ENCODE measurements around the gene CCDC197. TPM values are rescaled to one million over a fixed set of nuclear protein-coding genes. Genes with fewer than 3 reads are reported as not detected.
A peak's percentile ranks its signal among the peaks of the same experiment; 100 is the strongest.

The CCDC197 gene
- total RNA-seq, result under 1 TPM in 1 of 2 experiments, not detected in 1; 0.14 TPM

DNA sequence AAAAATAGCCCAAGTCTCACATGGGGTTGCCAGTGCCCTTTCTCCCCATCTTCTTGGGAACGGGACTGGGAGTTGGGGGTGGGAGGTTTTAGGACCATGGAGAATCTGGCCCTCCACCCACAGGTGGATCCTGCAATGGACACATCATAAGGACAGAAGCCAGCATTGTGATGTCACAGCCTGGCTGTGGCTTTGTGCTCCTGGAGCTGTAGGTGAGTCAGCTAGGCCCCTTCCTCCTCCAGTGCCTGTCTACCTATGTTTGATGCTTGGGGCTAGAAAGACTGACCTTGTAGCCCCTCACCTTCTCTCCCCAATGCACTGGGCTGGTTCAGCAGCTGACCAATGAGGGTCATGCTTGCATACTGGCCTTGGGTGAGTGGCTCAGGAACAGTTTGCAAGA is at the start of gene CCDC197:
Gene CCDC197, plus strand, starts transcription at position 220 of the 400 bp plus-strand sequence. CDS start 831 bp downstream, outside the sequence.
- no peak within 1 kb of the TSS for H3K27ac Mint-ChIP-seq
- ATAC-seq, result no peak
- H3K9me3 Mint-ChIP-seq (ENCODE audit: low read depth), result no peaks in the 10 kb centered on the region
- peak; percentile 54 for DNase-seq
- no peaks in the 10 kb centered on the region for H3K36me3 Mint-ChIP-seq
- CTCF ChIA-PET, result interaction anchor here (0.7 to 12.9 kb wide), 9 partner anchors 14 to 184 kb away, joined by 3 to 297 read pairs (median 3); partner anchors contain the start of gene ASB2
- H3K4me1 Mint-ChIP-seq, result peaks cover 47% of the 10 kb centered on the region
- H3K4me3 Mint-ChIP-seq, result no peak within 1 kb of the TSS
- H3K27me3 Mint-ChIP-seq, result no peaks in the 10 kb centered on the region

DNA sequence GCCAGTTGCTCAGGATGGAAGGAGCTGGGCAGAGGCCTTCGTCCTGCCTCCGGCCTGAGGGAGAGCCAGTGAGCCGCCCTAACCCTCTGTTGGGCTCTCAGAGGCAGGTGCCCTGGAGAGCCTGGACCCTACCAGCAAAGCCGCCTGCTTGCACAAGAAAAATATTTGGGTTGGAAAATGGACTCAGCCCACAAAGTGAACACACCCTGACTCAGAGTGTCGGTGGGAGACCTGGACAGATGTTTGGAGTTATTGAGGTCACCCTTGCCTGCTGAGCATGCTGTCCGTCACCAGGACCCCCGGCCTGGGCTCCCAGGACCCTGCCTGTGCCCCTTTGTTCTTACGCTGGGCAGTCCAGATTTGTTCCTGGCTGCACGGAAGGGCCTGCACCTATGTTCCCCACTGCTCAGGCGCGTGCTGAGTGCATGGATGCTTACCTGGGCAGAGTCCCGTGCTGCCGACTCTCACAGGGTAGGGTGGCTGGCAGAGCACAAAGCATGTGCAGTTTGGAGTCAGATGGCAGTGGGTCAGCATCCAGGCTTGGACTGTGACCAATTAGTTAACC is 47.5 kb upstream of the CCDC197 start:
- Mint-ChIP-seq H3K4me1 (peaks cover 67% of the 10 kb centered on the region), H3K27ac (peak overlapping the region; percentile 54), H3K9me3 (ENCODE audit: low read depth) (no peaks in the 10 kb centered on the region), H3K4me3 (no peak overlapping the region), H3K27me3 (no peaks in the 10 kb centered on the region), H3K36me3 (peaks cover 76% of the 10 kb centered on the region)
- CTCF ChIA-PET, result interaction anchor here (1.3 to 17.4 kb wide), 4 partner anchors 10 to 52 kb away, joined by 3 to 309 read pairs (median 132); partner anchors contain the start of gene ASB2
- no peak for ATAC-seq
- DNase-seq, result no peak

DNA sequence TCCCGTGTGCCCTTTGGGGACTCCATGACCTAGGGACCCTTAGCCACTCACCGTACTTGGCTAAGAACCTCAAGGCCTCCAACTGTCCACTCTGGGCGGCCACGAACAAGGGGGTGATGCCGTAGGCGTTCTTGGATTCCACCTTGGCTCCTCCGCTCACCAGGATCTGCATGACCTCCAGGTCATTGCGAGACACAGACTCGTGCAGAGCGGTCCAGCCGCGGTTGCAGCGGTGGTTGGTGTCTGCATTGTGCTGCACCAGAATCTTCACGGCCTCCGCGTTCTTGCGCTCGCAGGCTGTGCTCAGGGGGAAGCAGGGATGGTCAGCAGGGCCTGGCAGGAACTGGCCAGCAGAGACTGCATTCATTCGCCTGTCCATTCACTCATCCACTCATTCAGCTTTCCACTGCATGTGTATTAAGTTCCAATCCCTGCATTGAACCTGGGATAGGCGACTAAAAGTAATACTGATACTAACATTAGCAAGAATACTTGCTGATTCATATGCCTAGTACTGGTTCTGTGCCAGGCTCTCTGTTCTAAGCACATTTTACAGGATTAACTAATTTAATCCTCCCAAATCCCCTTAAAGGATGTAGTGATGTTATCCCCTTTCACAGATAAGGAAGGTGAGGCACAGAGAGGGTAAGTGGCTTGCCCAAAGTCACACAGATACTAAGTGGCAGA is 46.0 kb upstream of the CCDC197 start:
- ATAC-seq, result no peak
- H3K27ac Mint-ChIP-seq, result peak overlapping the region; percentile 50
- no peak overlapping the region for H3K4me3 Mint-ChIP-seq
- no peaks in the 10 kb centered on the region for H3K9me3 Mint-ChIP-seq (ENCODE audit: low read depth)
- H3K36me3 Mint-ChIP-seq, result peaks cover 78% of the 10 kb centered on the region
- CTCF ChIA-PET, result interaction anchor here (1.0 to 17.4 kb wide), 7 partner anchors 12 to 85 kb away, joined by 3 to 309 read pairs (median 12); partner anchors contain the start of genes ASB2 and CCDC197
- H3K27me3 Mint-ChIP-seq, result no peaks in the 10 kb centered on the region
- no peak for DNase-seq
- peaks cover 79% of the 10 kb centered on the region for H3K4me1 Mint-ChIP-seq

DNA sequence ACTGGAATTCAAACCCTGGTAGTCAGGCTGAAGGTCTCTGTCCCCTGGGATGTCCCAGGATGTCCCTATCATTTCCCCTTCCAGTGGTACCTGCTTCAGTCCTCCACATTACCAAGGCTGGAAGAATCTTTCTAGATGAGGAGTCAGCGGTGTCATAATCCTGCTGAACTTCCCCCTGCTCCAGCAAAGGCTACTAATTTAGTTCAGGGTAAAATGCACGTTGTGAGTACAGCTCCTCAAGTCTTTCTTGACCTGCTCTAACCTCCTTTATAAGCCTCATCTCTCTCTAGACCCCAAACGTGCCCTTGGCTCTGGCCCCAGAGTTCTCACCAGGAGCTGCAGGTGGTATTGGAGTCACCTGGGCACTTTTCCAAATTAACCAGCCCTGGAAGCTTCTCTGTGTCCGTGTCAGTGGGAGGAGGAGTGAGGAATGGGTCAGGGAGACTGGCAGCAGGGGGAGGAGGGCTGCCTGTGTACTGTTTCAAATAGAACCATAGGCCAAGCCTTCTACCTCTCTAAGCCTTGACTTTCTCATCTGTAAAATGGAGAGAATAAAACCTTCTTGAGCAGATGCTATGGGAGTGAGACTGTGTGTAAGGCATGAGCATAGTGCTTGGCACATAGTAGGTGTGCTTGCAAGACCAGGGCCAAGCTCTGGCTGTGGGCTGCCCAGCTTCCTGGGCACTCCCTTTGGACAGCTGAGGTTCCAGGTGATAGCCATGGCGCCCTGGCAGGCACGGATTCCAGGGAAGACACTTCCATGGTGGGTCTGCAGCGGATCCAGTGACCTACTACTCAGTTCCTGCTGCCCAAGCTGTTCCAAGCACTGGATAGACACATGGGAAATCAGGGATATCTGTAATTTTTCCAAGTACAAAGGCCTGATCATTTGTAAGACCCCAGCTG is 45.2 kb upstream of the CCDC197 start:
- Mint-ChIP-seq H3K27ac (peak overlapping the region; percentile 64), H3K4me3 (no peak overlapping the region), H3K27me3 (no peaks in the 10 kb centered on the region), H3K9me3 (ENCODE audit: low read depth) (no peaks in the 10 kb centered on the region), H3K4me1 (peaks cover 79% of the 10 kb centered on the region), H3K36me3 (peaks cover 76% of the 10 kb centered on the region)
- ATAC-seq, result no peak
- CTCF ChIA-PET, result interaction anchor here (0.8 to 17.4 kb wide), 9 partner anchors 12 to 84 kb away, joined by 3 to 309 read pairs (median 11); partner anchors contain the start of genes ASB2 and CCDC197
- DNase-seq, result no peak

DNA sequence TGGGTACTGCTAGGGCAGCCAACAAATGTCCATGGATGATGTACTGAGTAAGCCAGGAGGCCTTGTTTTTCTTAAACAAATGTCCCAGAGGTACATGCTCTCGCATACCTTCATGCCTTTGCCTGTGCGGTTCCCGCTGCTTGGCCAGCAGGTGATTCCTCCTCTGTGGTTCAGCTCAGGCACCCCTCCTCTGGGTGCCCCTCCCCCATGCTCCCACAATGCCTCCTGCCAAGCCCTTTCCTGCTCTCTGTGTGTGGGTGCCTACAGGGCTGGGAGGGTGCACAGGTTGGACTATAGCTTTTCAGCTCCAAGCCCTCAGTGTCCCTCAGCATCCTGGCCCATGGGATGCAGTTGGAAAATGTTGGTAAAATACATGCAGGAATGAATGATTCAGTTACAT is 44.3 kb upstream of the CCDC197 start:
- peaks cover 76% of the 10 kb centered on the region for H3K36me3 Mint-ChIP-seq
- no peak for DNase-seq
- H3K27ac Mint-ChIP-seq, result peak overlapping the region; percentile 99
- ATAC-seq, result no peak
- H3K4me1 Mint-ChIP-seq, result peaks cover 84% of the 10 kb centered on the region
- H3K27me3 Mint-ChIP-seq, result no peaks in the 10 kb centered on the region
- no peaks in the 10 kb centered on the region for H3K9me3 Mint-ChIP-seq (ENCODE audit: low read depth)
- H3K4me3 Mint-ChIP-seq, result peak overlapping the region; percentile 99
- CTCF ChIA-PET, result interaction anchor here (0.8 to 17.4 kb wide), 14 partner anchors 10 to 99 kb away, joined by 3 to 309 read pairs (median 8); partner anchors contain the start of genes ASB2 and CCDC197

DNA sequence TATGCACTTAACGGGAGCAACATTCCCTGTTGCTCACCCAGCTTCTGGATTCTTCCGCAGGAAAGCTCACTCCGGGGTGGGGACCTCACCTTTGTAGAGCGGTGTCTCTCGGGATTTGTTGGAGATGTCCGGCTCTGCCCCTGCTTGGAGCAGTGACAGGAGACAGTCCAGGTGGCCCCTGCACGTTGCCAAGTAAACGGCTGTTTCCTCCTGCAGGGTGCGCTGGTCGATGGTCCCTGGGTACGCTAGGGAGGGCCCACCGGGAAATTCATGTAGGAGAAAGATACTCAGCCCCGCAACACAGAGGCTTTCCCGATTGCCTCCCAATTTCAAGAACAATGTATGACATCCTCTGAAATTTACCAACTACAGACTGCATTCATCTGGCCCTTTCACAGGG is 43.8 kb upstream of the CCDC197 start:
- Mint-ChIP-seq H3K27me3 (no peaks in the 10 kb centered on the region), H3K9me3 (ENCODE audit: low read depth) (no peaks in the 10 kb centered on the region), H3K4me1 (peaks cover 89% of the 10 kb centered on the region), H3K27ac (peak overlapping the region; percentile 99), H3K4me3 (peak overlapping the region; percentile 99), H3K36me3 (peaks cover 77% of the 10 kb centered on the region)
- ATAC-seq, result no peak
- CTCF ChIA-PET, result interaction anchor here (0.5 to 17.4 kb wide), 12 partner anchors 10 to 98 kb away, joined by 3 to 309 read pairs (median 8); partner anchors contain the start of gene ASB2
- DNase-seq, result no peak

DNA sequence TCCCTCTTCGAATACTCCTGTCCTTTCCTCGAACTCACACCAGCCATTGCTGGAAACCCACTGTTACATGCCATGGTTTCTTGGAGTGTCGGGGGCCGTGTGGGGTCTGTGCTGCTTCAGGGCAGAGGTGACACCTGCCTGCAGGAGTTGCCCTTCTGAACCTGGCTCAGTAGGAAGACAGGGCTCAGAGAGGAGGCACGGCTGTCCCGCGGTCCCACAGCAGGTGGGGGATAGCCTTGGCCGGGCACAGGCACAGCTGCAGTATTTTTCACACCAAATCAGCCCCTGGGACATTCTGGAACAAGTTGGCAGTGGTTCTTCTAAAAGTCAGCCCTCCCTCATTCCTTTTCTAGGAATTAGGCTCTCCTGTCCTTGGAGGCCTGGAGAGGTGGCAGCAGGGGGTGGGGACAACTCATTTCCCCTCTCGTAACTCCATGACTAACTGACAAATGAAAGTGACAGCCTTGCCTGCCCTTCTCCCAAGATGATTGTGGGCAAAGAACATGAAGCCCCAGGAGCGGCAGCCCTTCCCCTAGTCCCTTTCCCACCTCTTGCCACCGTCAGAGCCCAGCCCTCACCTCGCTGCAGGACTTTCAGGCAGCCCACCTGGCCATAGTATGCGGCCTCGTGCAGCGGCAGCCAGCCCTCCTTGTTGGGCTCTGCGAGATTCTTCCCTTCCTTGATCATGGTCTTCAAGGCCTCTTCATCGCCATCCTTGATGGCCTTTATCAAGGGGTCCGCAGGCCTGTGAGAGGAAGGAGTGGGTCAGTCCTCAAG is 43.2 kb upstream of the CCDC197 start:
- DNase-seq (no peak), ATAC-seq (no peak)
- Mint-ChIP-seq H3K9me3 (ENCODE audit: low read depth) (no peaks in the 10 kb centered on the region), H3K4me1 (peaks cover 91% of the 10 kb centered on the region), H3K27me3 (no peaks in the 10 kb centered on the region), H3K36me3 (peaks cover 79% of the 10 kb centered on the region), H3K4me3 (peak overlapping the region; percentile 99), H3K27ac (peak overlapping the region; percentile 99)
- CTCF ChIA-PET, result interaction anchor here (0.5 to 17.4 kb wide), 11 partner anchors 9 to 98 kb away, joined by 3 to 309 read pairs (median 8); partner anchors contain the start of gene ASB2

DNA sequence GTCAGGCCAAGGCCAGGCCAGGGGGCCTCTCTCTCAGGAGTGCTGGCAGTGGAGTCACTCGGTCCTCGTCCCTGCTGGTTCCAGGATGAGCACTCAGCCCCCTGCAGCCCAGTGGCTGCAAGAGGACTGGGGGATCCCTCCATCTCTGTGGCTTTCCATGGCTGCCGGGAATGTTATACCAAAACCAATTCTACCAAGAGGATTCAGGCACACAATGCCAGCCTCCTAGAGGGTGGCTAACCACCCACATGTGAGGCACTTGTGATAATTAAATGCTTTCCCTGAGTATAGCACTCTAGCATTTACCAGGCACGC is 42.6 kb upstream of the CCDC197 start:
- H3K36me3 Mint-ChIP-seq, result peaks cover 81% of the 10 kb centered on the region
- no peaks in the 10 kb centered on the region for H3K9me3 Mint-ChIP-seq (ENCODE audit: low read depth)
- peaks cover 96% of the 10 kb centered on the region for H3K4me1 Mint-ChIP-seq

DNA sequence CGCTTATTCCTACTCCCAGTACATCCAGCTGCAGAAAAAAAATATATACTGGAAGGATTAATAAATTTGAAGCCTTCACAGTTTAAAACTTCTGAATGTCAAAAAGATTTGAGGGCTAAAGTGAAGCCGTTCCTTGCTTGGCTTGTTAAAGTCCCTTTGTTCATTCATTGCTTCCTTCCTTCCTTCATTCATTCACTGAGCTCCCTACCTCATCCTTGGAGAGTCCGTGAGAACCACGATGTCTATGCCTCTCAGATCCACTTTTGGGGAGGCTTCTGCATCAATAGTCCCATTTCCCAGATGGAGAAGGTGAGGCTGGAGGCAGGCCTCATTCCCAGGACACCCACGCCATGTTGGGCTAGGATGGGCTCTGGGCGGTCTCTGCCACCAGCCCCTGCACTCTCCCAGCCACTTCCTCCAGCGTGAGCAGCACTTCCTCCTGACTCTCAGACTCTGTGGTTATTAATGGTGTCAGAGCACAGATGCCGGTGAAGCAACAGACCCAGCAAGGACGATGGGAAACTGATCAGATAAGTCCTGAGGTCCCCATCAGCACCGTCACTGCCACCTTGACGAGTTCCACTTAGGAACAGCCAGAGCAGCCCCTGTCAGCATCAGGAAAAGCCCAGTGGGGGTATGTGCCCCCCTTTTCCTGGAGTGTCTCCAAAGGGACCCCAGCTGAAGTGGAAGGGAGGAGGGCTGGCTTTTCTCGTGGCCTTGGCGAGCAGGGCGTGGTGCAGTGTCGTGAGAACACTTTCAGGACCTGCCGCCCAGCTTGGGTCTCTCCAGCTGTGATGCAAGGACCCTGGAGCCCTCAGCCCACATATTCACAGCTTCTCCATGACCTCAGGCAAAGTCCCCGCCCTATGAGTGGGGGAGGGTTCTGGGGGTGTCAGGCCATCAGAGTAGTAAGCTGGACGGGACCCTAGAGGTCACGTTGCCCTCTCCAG is 41.9 kb upstream of the CCDC197 start:
- H3K4me3 Mint-ChIP-seq, result peak overlapping the region; percentile 99
- ATAC-seq, result peak; percentile 35
- peaks cover 97% of the 10 kb centered on the region for H3K4me1 Mint-ChIP-seq
- CTCF ChIA-PET, result interaction anchor here (1.1 to 17.4 kb wide), 8 partner anchors 8 to 181 kb away, joined by 3 to 309 read pairs (median 7); partner anchors contain the start of gene ASB2
- DNase-seq, result peak; percentile 86
- no peaks in the 10 kb centered on the region for H3K9me3 Mint-ChIP-seq (ENCODE audit: low read depth)
- H3K27ac Mint-ChIP-seq, result peak overlapping the region; percentile 99
- H3K36me3 Mint-ChIP-seq, result peaks cover 77% of the 10 kb centered on the region
- no peaks in the 10 kb centered on the region for H3K27me3 Mint-ChIP-seq

More for the DNA sequence above, 42.6 kb upstream of the CCDC197 start:
- ATAC-seq (no peak), DNase-seq (no peak)
- Mint-ChIP-seq H3K27me3 (no peaks in the 10 kb centered on the region), H3K27ac (peak overlapping the region; percentile 99), H3K4me3 (peak overlapping the region; percentile 99)
- CTCF ChIA-PET, result interaction anchor here (1.1 to 17.4 kb wide), 7 partner anchors 8 to 66 kb away, joined by 3 to 309 read pairs (median 8); partner anchors contain the start of gene ASB2

DNA sequence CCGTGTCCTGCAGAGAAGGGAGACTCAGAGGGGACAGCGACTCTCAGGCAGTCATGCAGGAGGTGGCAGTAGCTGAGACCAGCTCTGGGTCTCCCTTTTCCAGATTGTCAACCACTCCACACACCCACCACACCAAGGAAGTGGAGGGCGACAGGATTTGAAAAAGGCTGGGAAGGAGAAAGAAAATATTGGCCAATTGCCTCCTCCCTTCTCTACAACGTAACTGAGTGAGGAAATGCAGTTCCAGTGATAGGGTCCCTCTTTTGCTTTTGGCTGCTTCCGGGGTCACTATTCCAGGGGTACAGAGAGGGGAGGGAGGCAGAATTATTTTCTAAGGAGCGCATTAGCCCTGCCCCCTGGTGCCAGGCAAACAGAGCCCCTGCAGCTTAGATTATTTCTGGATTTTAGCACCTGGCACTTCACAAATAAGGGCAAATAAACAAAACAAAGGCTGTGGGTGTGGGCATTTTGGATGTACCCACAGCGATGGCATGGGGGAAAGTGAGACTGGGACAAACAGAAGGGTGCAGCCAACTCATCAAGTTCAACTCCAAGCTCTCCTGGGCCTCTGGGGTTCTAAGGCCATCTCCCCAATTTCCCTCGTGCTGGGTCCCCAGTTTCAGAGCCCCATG is 41.1 kb upstream of the CCDC197 start:
- CTCF ChIA-PET, result interaction anchor here (1.0 to 17.4 kb wide), 9 partner anchors 8 to 181 kb away, joined by 3 to 309 read pairs (median 6); partner anchors contain the start of genes ASB2 and CCDC197
- H3K4me3 Mint-ChIP-seq, result peak overlapping the region; percentile 99
- H3K4me1 Mint-ChIP-seq, result peaks cover 95% of the 10 kb centered on the region
- peak overlapping the region; percentile 99 for H3K27ac Mint-ChIP-seq
- no peaks in the 10 kb centered on the region for H3K27me3 Mint-ChIP-seq
- H3K9me3 Mint-ChIP-seq (ENCODE audit: low read depth), result no peaks in the 10 kb centered on the region
- no peak for ATAC-seq
- no peak for DNase-seq
- H3K36me3 Mint-ChIP-seq, result peaks cover 70% of the 10 kb centered on the region

Measured in activated CD8-positive, alpha-beta memory T cell treated with anti-CD3 and anti-CD28 coated beads, Interleukin-2, amount 10 ng/mL, durations not matched to agents 7 days and 5 days (primary cell).